Naive B cell (primary cell): ENCODE measurements around the gene SEMA6A. TPM values are rescaled to one million over a fixed set of nuclear protein-coding genes. Genes with fewer than 3 reads are reported as not detected.

Experiments used
- ATAC-seq, 2 donors: fragments of 150-1000 bp; cut with Tn5 transposase; 2 replicates each; pipeline ENCODE4 v1.10.0; 2021; ENCODE audit warnings: low read depth in 2 of 2, mild to moderate bottlenecking in 2 of 2, moderate library complexity in 2 of 2
- DNase-seq: peaks from one replicate; pipeline ENCODE4 v3.0.0; 2022
- H3K27ac Mint-ChIP-seq, 6 donors: one replicate each; pipeline ENCODE4 v1.8.0; 2020 to 2022; ENCODE audit warnings: mild to moderate bottlenecking in 6 of 6, mixed read lengths in 6 of 6, moderate library complexity in 5 of 6, inconsistent platforms in 2 of 6
- H3K27me3 Mint-ChIP-seq, 3 donors: one replicate each; pipeline ENCODE4 v1.8.0; 2021 to 2022; ENCODE audit warnings: mixed read lengths in 3 of 3, mild to moderate bottlenecking in 1 of 3
- H3K36me3 Mint-ChIP-seq, 2 donors: one replicate each; pipeline ENCODE4 v1.8.0; 2020 to 2022; ENCODE audit warnings: mixed read lengths in 2 of 2, inconsistent platforms in 1 of 2, mild to moderate bottlenecking in 1 of 2
- H3K4me1 Mint-ChIP-seq, 3 donors: one replicate each; pipeline ENCODE4 v1.8.0; 2020 to 2022; ENCODE audit warnings: mixed read lengths in 3 of 3, inconsistent platforms in 1 of 3, mild to moderate bottlenecking in 1 of 3, moderate library complexity in 1 of 3
- H3K4me3 Mint-ChIP-seq, 8 donors: one replicate each; pipeline ENCODE4 v1.8.0; 2020 to 2022; ENCODE audit warnings: mild to moderate bottlenecking in 8 of 8, mixed read lengths in 8 of 8, moderate library complexity in 8 of 8, inconsistent platforms in 2 of 8
- H3K9me3 Mint-ChIP-seq, 7 donors: one replicate each; pipeline ENCODE4 v1.8.0; 2020 to 2022; ENCODE audit warnings: mixed read lengths in 7 of 7, mild to moderate bottlenecking in 5 of 7, inconsistent platforms in 2 of 7, moderate library complexity in 1 of 7
- polyA plus RNA-seq, 6 donors: library from polyadenylated mRNA; unstranded; fragments of 300-500 nt; fragmentation: Illumina TruSeq; gene quantifications; one replicate each; pipeline ENCODE4 v1.2.3, GENCODE V29; 2021; ENCODE audit warnings: low read depth in 6 of 6

SEMA6A gene
- polyA plus RNA-seq, 6 donors from 2014 or later = 0.48 to 1.6 (median 1.1) TPM; not detected in 1

GRCh38 chr5:116446356-116447005, 128.1 kb downstream of the SEMA6A start:
- Mint-ChIP-seq H3K27me3 (no peaks in the 10 kb centered on the region), H3K27ac (no peak overlapping the region), H3K36me3 (peaks cover 13 to 44% of the 10 kb centered on the region in 2 donors), H3K4me3 (no peak overlapping the region), H3K4me1 (no peaks in the 10 kb centered on the region), H3K9me3 (no peaks in the 10 kb centered on the region)
- DNase-seq = no peak
- no peak for ATAC-seq

GRCh38 chr5:116445311-116445710, 129.3 kb downstream of the SEMA6A start:
- Mint-ChIP-seq H3K27me3 (no peaks in the 10 kb centered on the region), H3K27ac (no peak overlapping the region), H3K9me3 (no peaks in the 10 kb centered on the region), H3K36me3 (peaks cover 13 to 35% of the 10 kb centered on the region in 2 donors), H3K4me1 (peaks cover 0 to 4% (median 0%) of the 10 kb centered on the region in 3 donors), H3K4me3 (no peak overlapping the region)
- ATAC-seq (no peak), DNase-seq (no peak)

DNA sequence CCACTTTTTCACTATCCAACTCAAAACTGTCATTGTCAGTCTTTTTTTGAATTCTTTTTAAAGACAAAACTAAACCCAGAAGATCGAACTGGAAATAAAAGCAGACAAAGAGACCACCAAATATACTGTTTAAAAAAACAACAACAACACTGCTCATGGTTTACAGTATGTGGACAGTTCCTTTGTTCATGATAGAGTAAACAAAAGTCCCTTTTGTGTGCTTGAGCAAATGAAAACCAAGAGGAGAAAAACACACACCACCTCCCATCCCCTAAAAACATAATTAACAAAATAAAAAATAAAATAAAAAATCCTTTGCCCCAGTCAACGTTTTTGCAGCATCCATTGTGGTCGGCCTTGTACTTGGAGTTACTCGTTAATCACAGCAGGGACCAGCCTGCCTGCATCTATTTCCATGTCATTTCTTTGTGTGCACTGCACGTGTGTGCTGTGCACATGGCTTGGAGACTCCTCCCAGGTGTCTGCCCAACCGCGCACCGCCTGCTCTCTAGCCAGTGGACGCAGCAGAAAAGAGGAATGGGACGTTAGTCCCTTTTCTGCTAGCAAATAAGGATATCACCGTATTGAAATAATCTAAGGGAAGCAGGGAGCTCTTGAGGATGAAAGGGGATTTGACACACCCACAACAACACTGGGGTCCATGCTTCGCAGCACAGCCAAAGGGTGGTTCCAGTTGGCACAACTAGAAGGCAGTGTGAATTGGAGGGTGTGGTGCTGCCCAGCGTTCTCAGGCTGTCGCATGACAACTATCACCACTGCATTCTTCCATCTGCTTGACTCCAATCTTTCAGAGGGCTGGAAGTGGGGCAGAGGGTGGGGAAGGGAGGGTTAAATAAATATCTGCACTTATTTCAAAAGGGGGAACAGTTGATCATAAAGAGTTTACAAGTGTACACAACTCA, 130.0 kb downstream of the SEMA6A start:
- H3K36me3 Mint-ChIP-seq = peaks cover 13 to 33% of the 10 kb centered on the region in 2 donors
- H3K27ac Mint-ChIP-seq = no peak overlapping the region
- H3K4me1 Mint-ChIP-seq = peaks cover 0 to 4% (median 0%) of the 10 kb centered on the region in 3 donors
- no peak for DNase-seq
- H3K27me3 Mint-ChIP-seq = no peaks in the 10 kb centered on the region
- no peak for ATAC-seq
- H3K4me3 Mint-ChIP-seq = no peak overlapping the region
- no peaks in the 10 kb centered on the region for H3K9me3 Mint-ChIP-seq

- H3K36me3 Mint-ChIP-seq = peaks cover 18 to 22% of the 10 kb centered on the region in 2 donors
- H3K27me3 Mint-ChIP-seq = no peaks in the 10 kb centered on the region
- H3K9me3 Mint-ChIP-seq = no peaks in the 10 kb centered on the region
- peaks cover 0 to 4% (median 0%) of the 10 kb centered on the region in 3 donors for H3K4me1 Mint-ChIP-seq
- ATAC-seq (no peak), DNase-seq (no peak)
- H3K27ac Mint-ChIP-seq = no peak overlapping the region
- H3K4me3 Mint-ChIP-seq = no peak overlapping the region
Measured at GRCh38 chr5:116442931-116443551, 131.6 kb downstream of the SEMA6A start.

DNA sequence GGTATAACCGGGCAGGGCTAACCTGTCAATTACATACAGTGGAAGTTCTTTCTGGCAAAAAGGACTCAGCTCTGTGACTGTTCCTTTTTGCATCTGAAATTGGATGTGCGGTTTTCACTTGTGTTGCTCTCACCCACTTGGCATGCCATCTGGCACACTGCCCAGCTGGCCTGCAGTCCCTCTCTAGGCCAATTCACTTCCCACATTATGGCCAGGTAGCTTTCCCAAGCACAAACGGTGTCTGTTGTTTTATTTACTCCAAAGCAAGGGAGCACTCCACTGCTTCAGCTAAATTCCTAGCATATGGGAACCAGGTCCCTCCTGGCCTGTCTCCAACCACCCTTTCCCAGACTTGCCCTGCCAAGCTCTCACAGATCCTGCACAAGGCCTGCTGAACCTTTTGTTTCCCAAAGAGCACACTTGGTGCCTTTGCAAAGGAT, 132.5 kb downstream of the SEMA6A start:
- ATAC-seq (no peak), DNase-seq (no peak)
- Mint-ChIP-seq H3K36me3 (peaks cover 27 to 28% of the 10 kb centered on the region in 2 donors), H3K27me3 (no peaks in the 10 kb centered on the region), H3K4me3 (no peak overlapping the region), H3K4me1 (peaks cover 0 to 4% (median 0%) of the 10 kb centered on the region in 3 donors), H3K27ac (peak overlapping the region in 1 of 6 donors; percentile 79), H3K9me3 (no peaks in the 10 kb centered on the region)

- Mint-ChIP-seq H3K4me1 (peaks cover 0 to 4% (median 0%) of the 10 kb centered on the region in 3 donors), H3K27ac (no peak overlapping the region), H3K4me3 (no peak overlapping the region), H3K9me3 (no peaks in the 10 kb centered on the region), H3K36me3 (peaks cover 23 to 26% of the 10 kb centered on the region in 2 donors), H3K27me3 (no peaks in the 10 kb centered on the region)
- ATAC-seq (no peak), DNase-seq (no peak)
Measured at GRCh38 chr5:116441223-116441622, 133.4 kb downstream of the SEMA6A start.

GRCh38 chr5:116440457-116441001, 134.1 kb downstream of the SEMA6A start:
- Mint-ChIP-seq H3K4me1 (peaks cover 0 to 4% (median 0%) of the 10 kb centered on the region in 3 donors), H3K9me3 (no peaks in the 10 kb centered on the region), H3K27me3 (no peaks in the 10 kb centered on the region), H3K4me3 (no peak overlapping the region), H3K36me3 (peaks cover 17 to 20% of the 10 kb centered on the region in 2 donors), H3K27ac (no peak overlapping the region)
- ATAC-seq (no peak), DNase-seq (no peak)

DNA sequence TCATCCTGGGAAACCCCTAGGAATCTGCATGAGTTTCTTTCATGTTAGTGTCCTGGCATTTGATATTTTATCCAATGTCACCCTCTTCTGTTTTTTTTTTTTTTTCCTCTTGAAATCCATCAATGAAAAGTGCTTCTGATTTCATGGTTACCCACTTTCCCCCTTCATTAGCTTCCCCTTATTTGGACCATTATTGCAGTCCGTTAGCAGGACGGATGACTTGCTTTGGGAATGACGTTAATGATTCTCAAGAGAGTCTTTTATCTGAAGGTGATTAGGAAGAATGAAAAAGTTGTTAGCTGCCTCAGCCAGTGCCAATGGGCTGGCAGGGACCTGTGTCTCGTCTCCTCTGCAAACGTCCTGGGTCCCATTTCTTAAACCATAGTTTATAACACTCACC, 134.7 kb downstream of the SEMA6A start:
- Mint-ChIP-seq H3K9me3 (no peaks in the 10 kb centered on the region), H3K4me1 (peaks cover 0 to 4% (median 0%) of the 10 kb centered on the region in 3 donors), H3K27ac (peak overlapping the region in 1 of 6 donors; percentile 52), H3K27me3 (no peaks in the 10 kb centered on the region), H3K4me3 (no peak overlapping the region), H3K36me3 (peaks cover 17 to 20% of the 10 kb centered on the region in 2 donors)
- DNase-seq = no peak
- ATAC-seq = no peak

DNA sequence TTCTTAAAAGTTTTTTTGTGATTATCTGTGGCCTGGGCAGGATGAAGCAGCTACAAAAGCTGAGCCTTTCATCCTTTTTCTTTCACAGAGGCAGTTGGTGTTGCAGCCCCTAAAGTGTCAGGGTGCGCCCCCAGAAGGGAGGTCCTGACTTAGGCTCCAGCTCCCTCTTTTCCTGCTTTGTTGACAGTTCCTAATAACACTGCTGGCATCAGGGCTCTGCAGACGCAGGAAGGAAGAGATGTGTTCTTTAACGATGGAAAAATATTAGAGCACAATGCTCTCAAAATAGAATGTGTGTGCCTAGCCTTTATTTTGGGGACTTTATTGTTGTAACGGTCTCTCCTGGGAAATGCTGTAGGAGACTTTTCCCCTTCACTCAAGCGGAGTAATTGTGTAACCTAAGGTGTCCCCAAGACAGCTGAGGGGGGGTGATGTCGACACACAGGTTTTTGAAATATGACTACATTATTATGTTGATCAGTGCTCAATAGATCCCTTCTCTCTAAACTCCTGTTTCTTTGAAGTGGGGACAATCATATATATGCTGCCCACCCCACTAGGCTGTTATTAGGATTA, 135.6 kb downstream of the SEMA6A start:
- H3K4me1 Mint-ChIP-seq = peaks cover 0 to 4% (median 0%) of the 10 kb centered on the region in 3 donors
- H3K27ac Mint-ChIP-seq = no peak overlapping the region
- DNase-seq (no peak), ATAC-seq (no peak)
- peaks cover 15 to 22% of the 10 kb centered on the region in 2 donors for H3K36me3 Mint-ChIP-seq
- H3K4me3 Mint-ChIP-seq = no peak overlapping the region
- H3K9me3 Mint-ChIP-seq = peaks cover 0 to under 1% (median 0%) of the 10 kb centered on the region in 7 donors
- H3K27me3 Mint-ChIP-seq = no peaks in the 10 kb centered on the region

GRCh38 chr5:116437922-116438578, 136.6 kb downstream of the SEMA6A start:
- no peaks in the 10 kb centered on the region for H3K27me3 Mint-ChIP-seq
- peaks cover 0 to 3% (median 0%) of the 10 kb centered on the region in 7 donors for H3K9me3 Mint-ChIP-seq
- H3K36me3 Mint-ChIP-seq = peaks cover 11 to 32% of the 10 kb centered on the region in 2 donors
- H3K4me3 Mint-ChIP-seq = no peak overlapping the region
- no peak for DNase-seq
- peaks cover 0 to 4% (median 0%) of the 10 kb centered on the region in 3 donors for H3K4me1 Mint-ChIP-seq
- no peak overlapping the region for H3K27ac Mint-ChIP-seq
- ATAC-seq = no peak

- Mint-ChIP-seq H3K27me3 (no peaks in the 10 kb centered on the region), H3K36me3 (peaks cover 15 to 33% of the 10 kb centered on the region in 2 donors), H3K27ac (no peak overlapping the region), H3K9me3 (peaks cover 0 to 3% (median 0%) of the 10 kb centered on the region in 7 donors), H3K4me3 (no peak overlapping the region), H3K4me1 (peaks cover 0 to 4% (median 0%) of the 10 kb centered on the region in 3 donors)
- DNase-seq (no peak), ATAC-seq (no peak)
Measured at GRCh38 chr5:116437351-116437705, 137.3 kb downstream of the SEMA6A start.

GRCh38 chr5:116436674-116437350, 137.8 kb downstream of the SEMA6A start:
- H3K4me1 Mint-ChIP-seq = peaks cover 0 to 4% (median 0%) of the 10 kb centered on the region in 3 donors
- H3K36me3 Mint-ChIP-seq = peaks cover 18 to 33% of the 10 kb centered on the region in 2 donors
- peak overlapping the region in 2 of 6 donors; percentile 25 to 52 for H3K27ac Mint-ChIP-seq
- no peak for ATAC-seq
- H3K27me3 Mint-ChIP-seq = no peaks in the 10 kb centered on the region
- H3K4me3 Mint-ChIP-seq = no peak overlapping the region
- DNase-seq = no peak
- peaks cover 0 to 3% (median 0%) of the 10 kb centered on the region in 7 donors for H3K9me3 Mint-ChIP-seq
